ENCODE results near the gene ABCC5.

GRCh38 chr3:184002469-184002868 is 15.2 kb downstream of the ABCC5 start:
- TF ChIP-seq CTCF (IDR thresholded peaks at IDR 0.05; ENCODE audit: poor library complexity) (no peak), EZH2 (IDR thresholded peaks at IDR 0.05; ENCODE audit: borderline replicate concordance) (no peak), EZH2phosphoT487 (IDR thresholded peaks at IDR 0.05; ENCODE audit: low read depth, severe bottlenecking, unreplicated experiment) (no peak)

All from hepatocyte (in vitro differentiated cells).